H54 (cell line): Measurements from ENCODE around the gene VDAC1.
"Not testable (repeated sequence)": the region's sequence is repeated elsewhere in the genome, so short reads cannot be mapped to it uniquely, and the experiment has no call there.

Experiments
- DNase-seq: peaks from one replicate; pipeline ENCODE4 v3.0.0; 2011; ENCODE audit warnings: low spot score, mixed read lengths; ENCODE audit not compliant: insufficient read length
- FAIRE-seq: peaks from 3 replicates; lab custom pipeline; 2011; peaks lifted over from hg19 to GRCh38; lab: Jason Lieb, UNC
- POLR2A ChIP-seq: IDR thresholded peaks from 2 replicates; pipeline ENCODE4 v1.6.1; 2011; ENCODE audit warnings: low read depth, mild to moderate bottlenecking, low read length

Gene VDAC1

DNA sequence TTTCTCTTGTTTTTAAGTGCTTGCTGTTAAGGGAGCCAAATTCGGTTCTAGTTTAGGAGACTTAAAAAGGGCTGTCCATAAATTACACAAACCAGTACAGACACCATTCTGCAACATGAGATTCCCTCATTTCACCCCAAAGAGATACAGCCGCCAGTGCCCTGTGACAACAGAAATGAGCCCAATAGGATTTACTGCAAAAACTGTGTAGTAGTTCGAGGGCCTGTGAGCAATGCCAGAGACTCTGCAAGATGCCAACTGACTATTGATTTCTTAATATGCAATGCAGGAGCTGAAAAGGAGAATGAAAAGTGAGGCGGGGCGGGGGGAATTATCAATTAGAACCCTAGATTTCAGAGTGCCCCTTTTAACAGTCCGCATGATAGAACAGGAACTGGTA lies 30.6 kb downstream of the VDAC1 start:
- FAIRE-seq (no peak), DNase-seq (no peak)
- no peak for TF ChIP-seq POLR2A

DNA sequence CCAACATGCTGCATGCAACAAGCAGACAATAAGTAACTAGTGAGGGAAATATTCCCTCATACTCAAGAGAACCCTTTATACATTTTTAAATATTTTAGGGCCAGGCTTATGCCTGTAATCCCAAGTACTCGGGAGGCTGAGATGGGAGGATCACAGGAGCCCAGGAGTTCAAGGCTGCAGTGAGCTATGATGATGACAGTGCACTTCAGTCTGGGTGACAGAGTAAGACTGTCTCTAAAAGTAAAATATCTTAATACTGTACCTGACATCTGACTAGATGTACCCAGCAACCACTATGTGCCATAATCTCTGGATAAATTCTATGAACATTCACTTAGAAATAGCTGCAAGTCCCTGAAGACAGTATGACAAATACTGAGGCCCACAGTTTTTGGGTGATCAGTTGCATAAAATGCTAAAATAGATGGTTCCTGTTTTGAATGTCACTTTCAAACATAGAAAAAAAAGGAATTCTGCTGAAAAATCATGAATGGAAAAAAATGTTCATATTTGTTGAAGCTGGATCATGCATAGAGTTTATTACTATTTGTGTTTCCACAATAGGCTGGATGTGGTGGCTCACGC lies 34.4 kb downstream of the VDAC1 start:
- FAIRE-seq: no peak
- TF ChIP-seq POLR2A: no peak
- DNase-seq: no peak

DNA sequence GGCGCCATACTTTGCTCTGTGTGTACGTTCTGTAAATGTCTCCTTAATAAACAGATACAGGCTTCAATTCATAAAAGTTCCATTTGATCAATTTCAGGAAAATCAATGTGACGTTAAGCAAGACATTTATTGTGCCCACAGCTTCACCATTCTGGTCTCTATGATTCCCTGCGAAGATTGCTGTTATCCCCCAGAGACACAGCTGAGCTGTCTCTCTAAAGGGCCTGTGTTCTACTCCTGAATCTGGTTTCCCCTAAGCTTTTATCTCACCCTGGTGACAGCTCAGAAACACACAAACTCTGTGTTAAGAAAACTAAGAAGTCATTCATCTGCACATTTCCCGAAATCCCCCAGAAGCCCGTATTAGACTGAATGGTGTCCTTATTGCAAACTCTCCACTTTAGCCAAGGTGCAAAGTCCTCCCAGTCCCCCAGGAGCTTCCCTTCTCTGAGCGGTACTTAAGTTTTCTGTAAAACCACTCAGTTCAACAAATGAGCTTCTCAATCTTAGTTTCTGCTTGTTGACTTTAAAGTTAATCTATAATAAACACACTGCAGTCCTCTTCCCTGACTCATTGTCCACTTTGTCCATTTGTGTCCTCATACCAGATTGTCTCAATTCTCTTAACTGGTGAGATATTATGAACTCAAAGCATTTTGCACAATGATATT lies 35.0 kb downstream of the VDAC1 start:
- TF ChIP-seq POLR2A: no peak
- DNase-seq: no peak
- no peak for FAIRE-seq

DNA sequence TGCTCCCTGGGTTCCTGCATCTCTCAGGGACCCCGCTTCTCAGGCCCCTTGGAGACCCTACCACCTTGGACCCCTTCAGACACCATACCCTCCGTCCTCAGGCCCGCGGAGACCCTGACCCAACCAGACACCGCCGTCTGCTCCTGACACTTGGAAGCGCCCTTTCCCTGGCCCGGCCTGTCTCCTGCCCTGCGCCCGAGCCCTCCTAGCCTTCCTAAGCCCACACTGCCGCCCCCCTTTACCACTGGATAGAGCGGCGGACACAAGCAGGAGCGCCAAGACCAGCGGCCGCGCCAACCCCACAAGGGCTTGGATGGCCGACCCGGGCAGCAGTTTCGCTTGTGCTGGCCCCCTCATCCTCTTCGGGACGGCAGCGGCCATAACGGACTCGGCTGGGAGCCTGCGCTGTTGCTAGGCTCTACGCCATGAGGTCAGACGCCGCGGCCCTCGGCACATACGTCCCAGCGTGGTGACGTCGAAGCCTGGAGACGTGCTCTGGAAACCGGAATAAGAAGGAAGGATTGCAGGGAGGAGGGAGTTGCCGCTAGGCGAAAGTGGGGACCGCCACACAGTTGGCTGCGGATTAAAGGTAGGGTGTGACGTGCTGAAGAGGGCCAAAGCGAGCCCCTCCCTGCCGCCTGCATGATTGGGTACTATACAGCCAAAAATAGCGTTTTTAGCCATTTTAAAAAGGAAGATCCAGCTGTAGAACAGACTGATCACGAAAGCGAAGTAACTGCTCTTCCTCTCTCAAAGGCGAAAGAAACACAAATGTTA lies 36.4 kb downstream of the VDAC1 start, which contains the start of gene C5orf15:
TSS of gene C5orf15 (minus strand) at position 422 of the 777 bp plus-strand sequence. CDS start at position 381, 41 bp downstream.
- TF ChIP-seq POLR2A: peak; percentile 91
- FAIRE-seq (peak; percentile 78), DNase-seq (peak; percentile 87)

DNA sequence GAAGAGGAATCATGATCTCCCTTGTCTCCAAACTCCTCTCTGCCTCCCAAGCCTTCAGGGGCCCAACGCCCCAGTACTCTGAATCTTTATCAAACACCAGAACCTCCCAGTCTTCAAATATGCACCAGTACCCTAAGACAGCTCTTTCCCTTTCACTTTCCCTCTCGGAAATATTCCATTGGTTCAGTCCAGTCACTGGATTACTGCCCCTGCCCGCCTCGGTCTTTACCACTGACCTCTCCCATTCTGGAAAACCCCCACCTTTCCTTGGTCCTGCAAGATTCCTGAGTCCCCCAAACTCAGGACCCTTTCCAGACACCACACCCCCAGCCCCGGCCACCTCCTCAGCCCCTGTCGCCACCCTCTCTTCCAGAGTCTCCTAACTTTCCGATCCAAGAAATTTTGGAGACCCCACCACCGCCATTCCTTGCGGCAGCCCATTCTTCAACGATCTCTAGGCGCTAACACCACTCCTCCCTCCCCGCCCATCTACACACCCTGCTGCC lies 37.0 kb downstream of the VDAC1 start:
- no peak for TF ChIP-seq POLR2A
- no peak for DNase-seq
- FAIRE-seq: no peak

DNA sequence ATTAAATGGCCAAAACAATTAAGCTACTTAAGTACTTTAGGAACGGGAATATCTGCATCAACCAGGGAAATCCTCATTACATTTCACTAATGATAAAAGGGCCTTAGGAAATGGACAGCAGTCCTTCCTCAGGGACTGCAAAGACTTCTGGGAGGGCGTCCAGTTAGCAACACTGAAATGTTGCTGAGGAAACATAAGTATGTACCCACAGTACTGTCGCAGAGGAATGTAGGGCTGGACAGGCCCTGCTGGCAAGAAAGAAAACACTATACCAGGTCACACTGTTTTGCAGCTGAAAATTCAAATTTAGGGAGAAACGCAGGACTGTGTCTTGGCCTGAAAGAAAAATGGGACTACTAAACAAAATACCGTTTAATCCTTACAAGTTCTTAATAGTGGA lies 37.7 kb downstream of the VDAC1 start:
- no peak for FAIRE-seq
- DNase-seq: no peak
- TF ChIP-seq POLR2A: no peak

DNA sequence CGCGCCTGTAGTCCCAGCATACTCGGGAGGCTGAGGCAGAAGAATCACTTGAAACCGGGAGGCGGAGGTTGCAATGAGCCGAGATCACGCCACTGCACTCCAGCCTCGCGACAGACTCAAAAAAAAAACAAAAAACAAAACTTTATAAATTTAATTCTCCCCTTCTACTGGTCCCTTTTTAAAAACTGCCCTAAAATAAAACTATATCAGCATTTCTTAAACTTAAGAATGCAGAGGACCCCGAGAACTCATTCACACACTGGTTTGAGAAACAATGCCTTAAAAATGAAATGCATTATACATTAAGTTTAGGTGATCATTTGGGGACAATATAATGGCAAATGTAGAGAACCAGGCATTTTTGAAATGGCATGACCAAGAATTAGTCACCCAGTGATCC lies 38.7 kb downstream of the VDAC1 start:
- DNase-seq: no peak
- no peak for FAIRE-seq
- TF ChIP-seq POLR2A: no peak

DNA sequence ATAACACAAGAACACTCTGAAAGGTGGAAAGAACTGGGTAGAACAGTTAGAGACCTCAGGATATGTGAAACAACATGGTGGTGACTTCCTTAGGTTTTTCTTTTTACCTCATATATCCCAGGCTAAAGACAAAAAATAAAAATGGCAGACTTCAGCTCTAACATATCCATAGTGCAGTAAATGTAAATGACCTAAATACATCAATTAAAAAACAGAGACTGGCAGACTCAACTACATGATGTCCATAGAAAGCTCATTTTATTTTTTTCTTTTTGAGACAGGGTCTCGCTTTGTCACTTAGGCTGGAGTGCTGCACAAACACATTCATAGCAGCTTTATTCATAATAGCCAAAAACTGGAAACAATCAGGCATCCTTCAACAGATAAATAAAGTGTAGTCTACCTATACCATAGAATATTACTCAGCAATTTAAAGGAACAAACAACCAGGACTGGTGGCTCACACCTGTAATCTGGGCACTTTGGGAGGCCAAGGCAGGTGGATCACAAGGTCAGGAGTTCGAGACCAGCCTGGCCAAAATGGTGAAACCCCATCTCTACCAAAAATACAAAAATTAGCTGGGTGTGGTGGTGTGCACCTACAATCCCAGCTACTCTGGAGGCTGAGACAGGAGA lies 41.2 kb downstream of the VDAC1 start:
- DNase-seq: no peak
- TF ChIP-seq POLR2A: no peak
- FAIRE-seq: no peak

DNA sequence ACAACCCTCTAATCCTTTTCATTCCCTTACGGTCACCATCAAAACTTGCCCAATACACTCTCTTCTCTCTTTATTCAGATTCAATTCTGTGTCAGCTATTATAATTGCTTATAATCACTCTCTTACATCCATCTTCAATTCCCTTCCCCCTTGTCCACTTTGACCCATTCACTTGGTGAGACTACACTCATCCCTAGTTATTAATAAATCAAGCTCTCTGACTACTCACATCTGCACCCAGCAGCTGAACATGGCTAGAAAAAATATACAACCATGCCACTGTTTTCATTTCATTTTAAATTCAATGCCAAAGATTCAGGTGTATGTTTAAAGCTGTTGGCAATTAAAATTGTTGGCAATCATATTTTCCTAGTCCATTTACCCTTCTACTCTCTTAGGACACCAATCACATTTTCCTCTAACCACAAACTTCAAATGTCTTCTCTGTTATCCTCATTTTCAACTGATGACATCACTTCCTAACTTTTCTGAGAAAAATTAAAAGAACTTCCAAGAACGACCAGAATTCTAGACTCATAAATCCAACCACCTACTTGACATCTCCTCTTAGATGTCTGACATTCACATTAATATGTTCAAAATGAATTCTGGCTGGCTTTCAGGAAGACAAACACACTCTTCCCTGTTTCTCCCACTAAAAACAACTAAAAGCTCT lies 41.8 kb downstream of the VDAC1 start:
- TF ChIP-seq POLR2A: no peak
- FAIRE-seq: peak; percentile 45
- no peak for DNase-seq

DNA sequence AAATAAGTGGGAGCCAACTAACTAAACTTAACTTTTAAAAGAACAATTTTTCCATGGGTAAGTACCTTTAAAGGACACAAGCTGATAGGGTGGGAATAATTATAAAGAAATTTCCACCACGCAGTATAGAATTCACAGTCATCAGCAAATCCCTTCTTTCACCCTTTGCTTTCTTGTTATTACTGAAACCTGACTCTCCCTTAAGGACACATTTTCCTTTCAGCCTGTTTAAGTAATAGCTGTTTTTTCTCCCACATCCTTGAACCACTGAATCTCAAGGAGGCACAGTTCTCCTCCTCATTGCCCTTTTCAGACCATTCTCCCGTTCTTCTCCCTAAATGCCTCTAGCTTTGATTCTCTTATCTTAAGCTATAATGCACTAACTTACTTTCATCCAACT lies 42.6 kb downstream of the VDAC1 start:
- no peak for TF ChIP-seq POLR2A
- FAIRE-seq (no peak), DNase-seq (no peak)

DNA sequence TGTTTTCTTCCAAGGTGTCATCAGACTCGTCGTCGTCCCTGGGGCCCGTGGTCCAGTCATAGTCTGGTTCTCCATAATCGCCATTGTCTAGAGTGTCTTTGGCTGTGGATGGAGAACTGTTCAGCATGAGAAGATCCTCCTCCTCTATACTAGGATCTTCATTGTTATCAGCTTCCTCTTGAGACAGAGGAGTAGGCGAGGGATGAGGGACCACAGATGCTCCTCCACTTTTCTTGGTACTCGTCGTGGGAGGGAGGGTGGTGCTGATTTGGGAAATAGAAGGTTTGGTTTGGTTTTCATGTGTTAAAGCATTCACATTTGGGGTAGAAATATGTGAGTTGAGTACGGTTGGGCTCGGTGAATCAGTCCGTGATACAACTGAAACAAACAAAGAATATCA lies 45.1 kb downstream of the VDAC1 start:
- no peak for DNase-seq
- FAIRE-seq: no peak
- no peak for TF ChIP-seq POLR2A

DNA sequence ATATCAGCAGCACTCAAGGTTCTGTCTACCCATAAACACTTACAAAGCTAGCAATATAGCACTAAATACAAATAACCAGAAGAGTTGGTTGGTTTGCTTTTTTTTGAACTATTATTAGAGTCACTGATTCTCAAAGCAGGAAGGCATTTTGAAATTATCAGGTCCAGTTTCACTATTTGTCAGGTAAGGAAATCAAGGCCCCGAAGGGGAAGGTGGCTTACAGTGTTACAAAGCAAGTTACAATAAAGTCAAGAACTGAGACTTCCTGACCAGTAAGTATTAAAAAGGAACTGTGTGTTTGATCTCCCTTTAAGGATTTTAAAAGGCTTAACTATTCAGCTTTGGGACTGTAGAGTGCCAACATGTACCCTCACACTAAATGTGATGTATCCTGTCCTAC lies 47.2 kb downstream of the VDAC1 start:
- FAIRE-seq: no peak
- DNase-seq: no peak

DNA sequence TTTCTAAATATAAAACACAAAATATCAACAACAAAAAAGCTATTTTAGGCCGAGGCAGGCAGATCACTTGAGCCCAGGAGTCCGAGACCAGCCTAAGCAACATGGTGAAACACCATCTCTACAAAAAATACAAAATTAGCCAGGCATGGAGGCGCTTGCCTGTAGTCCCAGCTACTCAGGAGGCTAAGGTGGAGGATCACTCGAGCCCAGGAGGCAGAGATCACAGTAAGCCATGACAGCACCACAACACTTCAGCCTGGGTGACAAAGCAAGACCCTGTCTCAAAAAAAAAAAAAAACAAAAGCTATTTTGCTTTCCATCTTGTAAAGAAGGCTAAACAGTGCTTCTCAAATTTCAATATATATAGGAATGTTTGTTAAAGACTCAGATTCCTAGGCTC lies 47.7 kb downstream of the VDAC1 start:
- FAIRE-seq (no peak), DNase-seq (no peak)
- TF ChIP-seq POLR2A: no peak

More for the DNA sequence above, 47.2 kb downstream of the VDAC1 start:
- no peak for TF ChIP-seq POLR2A

DNA sequence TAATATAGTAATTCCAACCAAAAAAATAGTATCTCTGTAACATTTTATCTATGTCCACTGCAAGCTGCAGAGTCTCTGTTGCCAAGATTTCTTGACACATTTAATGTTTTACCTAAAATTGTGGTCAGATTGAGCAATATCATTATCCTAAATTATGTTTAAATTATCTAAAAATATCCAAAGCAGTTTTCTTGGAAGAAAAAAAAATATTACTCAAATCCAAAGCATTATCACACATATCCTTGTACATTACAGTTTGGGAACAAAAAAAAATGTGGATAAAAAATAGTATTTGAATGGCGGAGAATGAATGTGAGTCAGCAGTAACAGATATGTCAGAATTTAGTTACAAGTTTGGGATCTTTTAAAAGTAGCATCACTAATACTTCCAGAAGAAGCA lies 48.6 kb downstream of the VDAC1 start:
- not testable (repeated sequence) for FAIRE-seq

More for the DNA sequence above, 48.6 kb downstream of the VDAC1 start:
- DNase-seq: not testable (repeated sequence)
